KOPT-K1 (cell line): ENCODE data around the gene TAP1.

Experiments
- H3K27ac ChIP-seq: fragments of 200-600 bp; sonication (generic); 2 replicates; pipeline ENCODE4 v1.5.1; 2016; ENCODE audit warnings: antibody characterized with exemption, mild to moderate bottlenecking, low read depth, low read length; ENCODE audit not compliant: poor library complexity, severe bottlenecking
- H3K36me3 ChIP-seq: fragments of 200-600 bp; sonication (generic); 2 replicates; pipeline ENCODE4 v1.5.1; 2017; ENCODE audit warnings: antibody characterized with exemption, mild to moderate bottlenecking, low read length, moderate library complexity; ENCODE audit not compliant: insufficient read depth
- H3K9me3 ChIP-seq: fragments of 200-600 bp; sonication (generic); 2 replicates; pipeline ENCODE4 v1.5.1; 2017; ENCODE audit warnings: antibody characterized with exemption, low read length, mild to moderate bottlenecking; ENCODE audit not compliant: insufficient read depth, poor library complexity, severe bottlenecking

TAP1 gene

DNA sequence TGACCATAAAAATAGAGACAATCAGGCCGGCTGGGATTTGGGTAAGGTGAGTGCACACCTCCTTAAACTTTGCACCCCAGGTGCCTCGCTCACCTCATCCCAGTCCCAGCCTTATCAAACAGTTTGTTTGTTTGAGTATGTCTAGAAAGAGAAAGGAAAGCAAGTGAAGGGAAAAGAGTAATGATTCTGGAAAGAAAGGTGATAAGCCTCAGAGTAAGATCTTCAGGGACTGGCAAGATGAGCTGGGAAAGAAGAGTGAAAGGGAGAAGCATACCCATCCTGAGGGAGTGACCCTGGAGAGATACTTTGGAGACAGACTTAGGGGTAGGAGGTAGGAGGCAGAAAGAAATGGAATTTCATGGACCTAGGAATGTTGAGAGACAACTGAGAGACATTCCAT, 16.6 kb downstream of the TAP1 start:
- no peaks in the 10 kb centered on the region for H3K9me3 ChIP-seq
- H3K36me3 ChIP-seq: peaks cover 74% of the 10 kb centered on the region
- H3K27ac ChIP-seq: no peak overlapping the region

- peaks cover 75% of the 10 kb centered on the region for H3K36me3 ChIP-seq
- no peak overlapping the region for H3K27ac ChIP-seq
- no peaks in the 10 kb centered on the region for H3K9me3 ChIP-seq
Measured at GRCh38 chr6:32835167-32835893, 18.2 kb downstream of the TAP1 start.

DNA sequence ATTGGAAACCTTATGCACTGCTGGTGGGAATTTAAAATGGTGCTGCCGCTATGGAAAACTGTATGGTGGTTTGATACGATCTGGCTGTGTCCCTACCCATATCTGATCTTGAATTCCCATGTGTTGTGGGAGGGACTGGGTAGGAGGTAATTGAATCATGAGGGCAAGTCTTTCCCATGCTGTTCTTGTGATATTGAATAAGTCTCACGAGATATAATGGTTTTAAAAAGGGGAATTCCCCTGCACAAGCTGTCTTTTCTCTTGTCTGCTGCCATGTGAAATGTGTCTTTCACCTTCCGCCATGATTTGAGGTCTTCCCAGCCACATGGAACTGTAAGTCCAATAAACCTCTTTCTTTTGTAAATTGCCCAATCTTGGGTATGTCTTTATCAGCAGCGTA, 19.8 kb downstream of the TAP1 start:
- peaks cover 83% of the 10 kb centered on the region for H3K36me3 ChIP-seq
- H3K9me3 ChIP-seq: no peaks in the 10 kb centered on the region
- H3K27ac ChIP-seq: no peak overlapping the region

GRCh38 chr6:32832535-32832934, 21.0 kb downstream of the TAP1 start:
- Histone ChIP-seq H3K27ac (no peak overlapping the region), H3K36me3 (peaks cover 93% of the 10 kb centered on the region), H3K9me3 (no peaks in the 10 kb centered on the region)

DNA sequence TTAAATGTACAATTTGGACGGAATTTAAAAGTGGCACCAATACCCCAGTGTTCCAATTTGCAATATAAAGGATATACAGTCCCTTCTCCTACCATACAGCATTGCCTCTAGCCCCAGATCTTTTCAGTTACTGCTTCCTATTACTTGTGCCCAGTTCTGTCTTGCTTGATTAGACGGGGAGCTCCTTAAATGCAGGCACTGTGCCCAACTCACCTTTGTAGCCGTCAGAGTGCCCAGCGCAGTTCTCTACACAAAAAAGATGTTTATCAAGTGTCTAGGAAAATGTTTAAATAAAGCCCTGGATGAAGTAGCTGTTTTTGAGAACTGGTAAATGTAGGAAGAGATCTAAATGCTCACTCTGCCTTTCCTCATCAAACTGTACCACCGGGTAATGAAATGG, 22.6 kb downstream of the TAP1 start:
- Histone ChIP-seq H3K36me3 (peaks cover 82% of the 10 kb centered on the region), H3K9me3 (no peaks in the 10 kb centered on the region), H3K27ac (no peak overlapping the region)

DNA sequence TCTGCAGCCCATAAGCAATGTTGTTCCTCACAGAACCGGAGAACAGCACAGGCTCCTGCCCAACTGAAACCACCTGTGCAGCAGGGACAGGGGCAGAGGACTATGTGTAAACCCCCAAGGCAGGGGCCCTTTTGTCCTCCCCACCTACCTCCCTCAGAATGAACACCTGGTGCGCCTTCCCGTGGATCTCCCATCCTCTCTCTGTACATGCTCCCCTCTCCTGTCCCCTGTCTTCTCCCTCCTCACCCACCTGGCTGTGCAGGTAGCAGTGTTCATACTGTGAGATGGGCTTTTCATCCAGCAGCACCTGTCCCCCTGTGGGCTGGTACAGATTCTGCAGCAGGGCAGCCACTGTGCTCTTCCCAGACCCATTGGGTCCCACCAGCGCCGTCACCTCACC, 23.5 kb downstream of the TAP1 start:
- H3K36me3 ChIP-seq: peaks cover 73% of the 10 kb centered on the region
- H3K27ac ChIP-seq: no peak overlapping the region
- no peaks in the 10 kb centered on the region for H3K9me3 ChIP-seq

DNA sequence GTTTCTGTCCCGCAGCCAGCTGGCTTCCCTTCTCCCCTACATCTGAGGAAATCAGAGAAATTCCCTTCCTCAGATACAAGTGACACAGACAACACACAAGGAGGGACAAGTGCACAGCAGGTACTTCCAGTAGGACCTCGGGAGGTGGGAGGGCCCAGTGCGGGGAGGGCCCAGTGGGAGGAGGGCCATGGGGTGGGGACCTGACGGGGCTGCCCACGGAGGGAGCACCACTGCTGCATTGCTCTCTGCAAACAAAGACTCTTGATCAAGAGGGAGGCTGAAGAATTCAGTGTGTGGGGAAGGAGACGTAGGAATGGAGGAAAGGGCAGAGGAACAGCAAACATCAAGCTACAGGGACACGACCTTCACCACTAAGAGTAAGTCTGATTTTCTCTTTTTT, 24.0 kb downstream of the TAP1 start:
- Histone ChIP-seq H3K36me3 (peaks cover 68% of the 10 kb centered on the region), H3K9me3 (no peaks in the 10 kb centered on the region), H3K27ac (no peak overlapping the region)

DNA sequence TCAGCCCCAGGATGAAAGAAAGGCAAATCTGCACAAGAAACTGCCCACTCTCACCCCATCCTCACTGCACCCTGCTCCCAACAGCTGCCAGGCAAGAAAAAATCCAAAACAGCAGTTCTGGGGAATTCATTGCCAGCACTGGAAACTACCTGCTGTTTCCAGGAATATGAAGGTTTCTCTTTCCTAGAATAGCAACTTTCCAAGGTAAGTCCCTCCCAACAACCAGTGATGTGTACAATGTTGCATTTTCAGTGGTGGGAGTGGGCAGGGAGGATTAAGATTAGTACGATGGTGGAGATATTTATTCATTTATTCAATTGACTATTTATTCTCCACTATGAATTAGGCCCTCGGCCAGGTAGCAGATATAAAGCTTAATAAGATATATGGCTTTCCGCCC, 26.5 kb downstream of the TAP1 start:
- Histone ChIP-seq H3K36me3 (peaks cover 44% of the 10 kb centered on the region), H3K27ac (no peak overlapping the region)

GRCh38 chr6:32825966-32826365, 27.5 kb downstream of the TAP1 start:
- H3K27ac ChIP-seq: no peak overlapping the region
- no peaks in the 10 kb centered on the region for H3K9me3 ChIP-seq
- H3K36me3 ChIP-seq: peaks cover 33% of the 10 kb centered on the region

More for the DNA sequence above, 26.5 kb downstream of the TAP1 start:
- H3K9me3 ChIP-seq: no peaks in the 10 kb centered on the region

DNA sequence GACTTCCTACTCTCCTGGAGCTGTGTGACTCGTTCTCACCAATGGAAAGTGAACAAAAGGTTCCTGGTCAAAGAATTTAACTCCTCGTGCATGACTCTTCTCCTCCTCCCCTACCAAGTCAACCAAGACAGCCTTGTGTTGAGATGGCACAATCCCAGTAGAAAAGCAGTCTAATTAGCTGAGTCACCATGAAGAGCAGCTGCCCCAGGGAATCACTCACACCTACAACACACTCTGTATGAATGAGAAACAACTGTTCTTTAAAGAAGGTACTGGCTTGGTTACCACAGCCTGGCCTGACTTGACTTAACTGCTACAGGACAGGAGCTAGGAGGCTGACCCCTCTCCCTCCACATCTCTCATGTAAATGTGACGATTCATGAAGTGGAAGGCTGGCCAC, 33.8 kb downstream of the TAP1 start:
- Histone ChIP-seq H3K36me3 (no peaks in the 10 kb centered on the region), H3K9me3 (no peaks in the 10 kb centered on the region), H3K27ac (no peak overlapping the region)

DNA sequence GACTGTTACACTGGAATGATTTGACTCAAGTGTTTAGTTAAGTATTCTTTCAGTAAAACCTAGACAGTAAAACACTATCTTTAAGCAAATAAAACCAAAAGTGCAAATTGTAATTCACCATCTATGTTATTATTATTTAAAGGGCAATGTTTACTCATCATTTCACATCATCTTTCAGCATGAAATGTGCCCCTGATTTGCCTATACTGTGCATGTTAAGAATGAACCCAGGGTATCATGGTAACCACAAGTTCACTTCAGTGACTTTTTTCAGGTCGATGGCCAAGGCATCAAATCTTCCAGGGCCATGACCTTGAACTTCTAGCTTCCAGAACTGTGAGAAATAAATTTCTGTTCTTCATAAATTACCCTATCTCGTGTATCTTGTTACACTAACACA, 34.6 kb downstream of the TAP1 start:
- H3K9me3 ChIP-seq: no peaks in the 10 kb centered on the region
- no peak overlapping the region for H3K27ac ChIP-seq
- no peaks in the 10 kb centered on the region for H3K36me3 ChIP-seq

DNA sequence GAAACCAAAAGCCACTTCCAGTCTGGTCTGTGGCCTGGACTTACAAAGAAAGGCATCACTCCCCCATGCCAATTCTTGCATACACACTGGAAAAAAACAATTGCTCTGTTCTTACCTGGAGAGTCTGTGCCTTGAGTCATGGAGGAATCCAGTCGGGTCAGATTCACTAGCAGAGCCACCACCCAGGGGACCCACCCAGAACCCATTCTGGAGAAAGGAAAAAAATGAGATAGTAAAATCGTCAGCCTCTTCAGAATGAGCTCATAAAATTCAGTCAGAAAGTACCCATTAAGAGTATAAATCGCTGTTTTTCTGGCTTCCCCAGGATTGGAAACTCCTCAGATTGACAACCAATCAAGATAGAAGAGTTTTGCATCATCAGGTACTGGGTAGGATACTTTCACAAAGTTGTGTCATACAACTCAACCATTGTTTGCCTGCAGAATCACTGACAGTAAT, 36.7 kb downstream of the TAP1 start, which contains the start of gene HLA-DOB:
Gene HLA-DOB (minus strand): TSS at position 257 of the 459 bp plus-strand sequence. CDS start 51 bp downstream, at position 206.
- H3K27ac ChIP-seq: no peak within 1 kb of the TSS
- H3K9me3 ChIP-seq: no peaks in the 10 kb centered on the region
- H3K36me3 ChIP-seq: no peaks in the 10 kb centered on the region

DNA sequence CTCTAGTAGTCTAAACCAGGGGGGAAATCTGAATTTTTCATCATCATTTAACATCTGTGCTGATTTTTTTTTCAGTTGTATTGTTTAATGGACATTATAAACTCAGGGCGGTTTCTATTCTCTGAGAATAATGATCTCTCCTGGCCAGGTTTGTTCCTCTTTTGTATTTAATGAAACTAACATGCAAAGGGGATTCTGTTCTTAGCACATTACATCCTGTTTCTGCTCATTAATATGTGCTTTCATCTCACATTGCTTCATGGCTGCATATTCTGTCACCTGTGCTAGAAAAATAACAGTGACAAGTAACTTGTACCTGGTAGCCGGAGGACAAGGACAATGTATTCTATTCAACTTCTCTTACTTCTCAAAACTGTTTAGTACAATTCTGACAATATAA, 37.5 kb downstream of the TAP1 start:
- no peaks in the 10 kb centered on the region for H3K9me3 ChIP-seq
- no peak overlapping the region for H3K27ac ChIP-seq
- H3K36me3 ChIP-seq: no peaks in the 10 kb centered on the region

DNA sequence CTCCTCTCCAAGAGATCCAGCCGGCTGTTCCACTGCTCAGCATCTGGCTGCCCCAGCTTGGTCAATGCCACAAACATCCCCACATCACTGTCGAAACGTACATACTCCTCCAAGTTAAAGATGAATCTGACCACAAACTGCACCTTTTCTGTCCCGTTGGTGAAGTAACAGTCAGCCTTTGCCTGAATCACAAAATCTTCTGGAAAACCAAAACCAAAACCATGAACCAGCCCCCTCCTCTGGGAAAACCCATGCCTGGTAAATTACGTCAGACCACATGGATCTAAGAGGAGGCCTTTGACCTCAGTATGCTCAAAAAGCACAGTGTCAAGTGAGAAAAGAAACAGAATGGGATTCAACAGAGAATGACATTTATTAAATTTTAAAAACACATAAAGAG, 38.4 kb downstream of the TAP1 start:
- H3K9me3 ChIP-seq: no peaks in the 10 kb centered on the region
- H3K27ac ChIP-seq: no peak overlapping the region

GRCh38 chr6:32814145-32814544, 39.4 kb downstream of the TAP1 start:
- Histone ChIP-seq H3K36me3 (no peaks in the 10 kb centered on the region), H3K27ac (no peak overlapping the region), H3K9me3 (no peaks in the 10 kb centered on the region)

More for the DNA sequence above, 38.4 kb downstream of the TAP1 start:
- H3K36me3 ChIP-seq: no peaks in the 10 kb centered on the region

DNA sequence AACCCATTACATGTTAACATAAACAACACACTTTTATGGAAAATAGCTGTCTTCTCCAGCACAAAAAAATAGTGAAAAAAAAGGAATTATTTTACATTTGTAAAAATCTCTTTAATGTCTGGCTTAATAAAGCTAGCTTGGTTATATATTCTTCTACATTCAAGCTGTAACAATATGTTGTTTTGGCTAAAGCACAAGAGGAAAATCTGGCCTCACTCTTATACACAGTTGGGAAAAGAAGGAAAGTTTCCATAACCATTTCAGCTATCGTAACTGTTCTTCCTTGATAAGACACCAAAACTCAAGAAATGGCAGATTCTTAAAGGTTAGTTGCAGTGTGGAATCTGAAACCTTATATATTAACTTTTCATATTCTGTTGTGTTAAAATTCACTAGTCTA, 44.3 kb downstream of the TAP1 start:
- H3K9me3 ChIP-seq: no peaks in the 10 kb centered on the region
- no peaks in the 10 kb centered on the region for H3K36me3 ChIP-seq
- no peak overlapping the region for H3K27ac ChIP-seq
